Cardiac fibroblast (primary cell): ENCODE measurements around the gene VPS18.

ENCODE experiments used
- DNase-seq, 2 donors: peaks; one replicate each; pipeline versions ENCODE4 v3.0.0 to v3.0.0-alpha.2; 2010; ENCODE audit warnings: low read depth in 2 of 2
- H3K4me3 ChIP-seq, 2 donors: replicated peaks in 1 of 2; 1 replicate in 1 of 2; 2 replicates in 1 of 2; pipeline ENCODE4 v1.5.1; 2011; ENCODE audit warnings: low read depth in 2 of 2, low read length in 2 of 2, mild to moderate bottlenecking in 2 of 2, moderate library complexity in 1 of 2
- CTCF ChIP-seq: IDR thresholded peaks from one replicate; pipeline ENCODE4 v1.5.1; 2011; ENCODE audit warnings: low read depth, mild to moderate bottlenecking, low read length, inconsistent platforms

VPS18 gene

GRCh38 chr15:40914013-40914412, 19.8 kb downstream of the VPS18 start:
- no peak overlapping the region for H3K4me3 ChIP-seq
- no peak for DNase-seq
- TF ChIP-seq CTCF: no peak

GRCh38 chr15:40914486-40914885, 20.2 kb downstream of the VPS18 start:
- H3K4me3 ChIP-seq: no peak overlapping the region
- no peak for DNase-seq
- TF ChIP-seq CTCF: no peak

- no peak for TF ChIP-seq CTCF
- no peak for DNase-seq
- no peak overlapping the region for H3K4me3 ChIP-seq
Measured at GRCh38 chr15:40915116-40915661, 20.9 kb downstream of the VPS18 start.

GRCh38 chr15:40915679-40916078, 21.4 kb downstream of the VPS18 start:
- no peak overlapping the region for H3K4me3 ChIP-seq
- TF ChIP-seq CTCF: no peak
- DNase-seq: no peak

- no peak overlapping the region for H3K4me3 ChIP-seq
- TF ChIP-seq CTCF: no peak
- DNase-seq: no peak
Measured at GRCh38 chr15:40917585-40917984, 23.3 kb downstream of the VPS18 start.

GRCh38 chr15:40918146-40918798, 24.0 kb downstream of the VPS18 start:
- no peak overlapping the region for H3K4me3 ChIP-seq
- DNase-seq: no peak
- TF ChIP-seq CTCF: no peak
